Measurements from ENCODE around the gene CTDSP2.

- TF ChIP-seq CTCF (IDR thresholded peaks at IDR 0.05), result no peak
- no peak for TF ChIP-seq POLR2A (IDR thresholded peaks at IDR 0.05)
- TF ChIP-seq EP300 (IDR thresholded peaks at IDR 0.05), result no peak
These were observed 43.9 kb downstream of the CTDSP2 start for GRCh38 chr12:57802607-57803006.

All from upper lobe of left lung (tissue), 4 donors.